ENCODE measurements around the gene ARHGAP26. TPM values are rescaled to one million over a fixed set of nuclear protein-coding genes. Genes with fewer than 3 reads are reported as not detected.

ARHGAP26 gene
- total RNA-seq, 5 donors from 2014 or later (not counting 1 experiment from before 2014, with no cell fraction given) = 22.8 to 49.3 (median 28.3) TPM

DNA sequence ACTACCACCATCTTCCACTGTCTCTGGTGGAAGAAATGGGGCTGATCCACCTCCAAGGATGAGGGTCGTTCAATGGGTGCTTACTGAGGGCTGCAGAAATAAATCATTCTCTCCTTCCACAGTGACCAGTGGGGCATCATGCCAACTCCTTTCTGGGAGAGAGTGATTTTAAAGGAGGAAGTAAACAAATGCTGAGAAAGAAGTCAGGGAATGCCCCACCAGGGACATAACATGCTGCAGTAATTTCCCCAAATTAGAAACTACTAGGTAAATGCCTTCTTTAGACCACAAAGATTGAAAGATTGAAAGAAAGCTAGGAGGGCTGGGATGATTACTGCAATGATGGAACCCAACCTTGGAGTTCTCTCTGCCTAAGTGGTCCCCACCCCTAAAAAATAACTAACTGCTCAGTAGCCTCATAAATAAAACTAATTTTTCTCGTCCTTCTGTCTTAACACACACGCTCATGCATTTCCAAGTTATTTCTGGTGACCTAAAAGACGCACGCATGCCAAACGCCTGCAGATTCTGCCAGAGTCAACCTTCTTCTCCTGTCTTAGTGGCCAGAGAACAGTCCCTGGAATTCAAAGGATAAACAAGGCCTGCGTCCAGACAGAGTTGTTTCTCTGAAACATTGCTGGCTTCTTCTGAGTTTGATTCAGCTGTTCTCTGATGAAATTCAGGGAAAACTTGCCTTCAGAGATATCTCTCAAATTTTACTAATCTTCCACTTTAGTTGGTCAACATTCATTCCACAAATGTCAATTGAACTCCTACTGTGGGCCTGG is 383.3 kb downstream of the ARHGAP26 start:
- Mint-ChIP-seq H3K36me3 (peaks cover 39% of the 10 kb centered on the region), H3K4me3 (no peak overlapping the region), H3K27me3 (no peaks in the 10 kb centered on the region), H3K4me1 (no peaks in the 10 kb centered on the region), H3K9me3 (no peaks in the 10 kb centered on the region), H3K27ac (no peak overlapping the region)
- H3K4me1 ChIP-seq (ENCODE audit: control insufficient read depth in 1 of 2, extremely low read depth in 1 of 2, insufficient read depth in 2 of 2, low read length in 2 of 2) = no peaks in the 10 kb centered on the region
- ATAC-seq (replicated peaks in 1 of 4) (no peak), DNase-seq (no peak)
- H3K36me3 ChIP-seq (ENCODE audit: control insufficient read depth in 2 of 2, extremely low read depth in 1 of 2, insufficient read depth in 1 of 2, low read length in 1 of 2) = peaks cover 5 to 19% of the 10 kb centered on the region in 2 donors
- H3K4me3 ChIP-seq (ENCODE audit: control insufficient read depth in 1 of 2, extremely low read depth in 1 of 2, low read length in 1 of 2) = no peak overlapping the region
- no peaks in the 10 kb centered on the region for H3K27me3 ChIP-seq (replicated peaks in 1 of 2; ENCODE audit: control insufficient read depth in 2 of 2, extremely low read depth in 1 of 2, insufficient read depth in 2 of 2, low read length in 1 of 2)
- ChIA-PET POLR2A (no interaction called here), CTCF (interaction anchor here in 1 of 2 donors (0.6 kb wide), 2 partner anchors 201 to 1210 kb away, joined by 3 to 5 read pairs; no protein-coding TSS in a partner anchor)
- H3K27ac ChIP-seq (ENCODE audit: low read length) = no peak overlapping the region
- WGBS (ENCODE audit: insufficient coverage) = 73% methylated on average over 4 of the region's 7 CpGs
- H3K9me3 ChIP-seq = no peaks in the 10 kb centered on the region

DNA sequence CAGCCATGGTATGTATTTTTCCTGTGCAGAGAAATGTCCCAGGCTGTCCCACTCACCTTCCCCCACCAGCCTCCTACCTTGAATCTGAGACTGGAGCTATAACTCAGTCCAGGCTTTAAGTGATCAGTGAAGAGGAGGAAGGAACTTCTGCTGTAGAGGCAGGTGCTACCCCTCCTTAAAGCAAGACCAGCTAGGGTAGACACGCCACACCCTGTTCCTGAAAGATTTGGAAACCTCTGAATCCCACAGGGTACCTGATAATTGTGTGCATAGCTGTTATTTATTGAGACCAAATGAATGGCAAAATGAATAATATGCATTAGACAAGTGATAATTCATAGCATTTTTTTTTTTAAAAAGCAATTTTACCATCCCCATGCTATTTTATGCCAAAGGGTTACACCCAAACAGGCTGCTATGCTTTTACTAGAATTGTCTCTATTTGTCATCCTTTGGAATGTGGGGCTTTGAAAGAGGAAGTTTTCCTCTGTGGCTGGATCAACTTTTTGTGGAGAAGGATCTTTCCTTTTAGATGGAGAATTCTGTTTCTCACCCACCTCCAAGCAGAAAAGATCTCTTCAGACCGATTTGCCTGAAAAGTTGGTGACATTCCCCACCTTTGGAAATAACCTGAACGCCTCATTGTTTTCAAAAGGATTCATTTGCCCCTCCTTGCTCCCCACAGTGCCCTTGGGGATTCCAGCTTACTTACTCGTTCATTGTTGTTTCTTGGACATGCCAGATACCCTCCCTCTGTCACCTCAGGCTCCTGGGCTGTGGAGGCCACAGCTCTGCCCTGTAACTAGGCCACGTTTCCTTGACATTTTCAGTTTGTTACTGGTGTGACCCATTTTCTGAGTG is 384.6 kb downstream of the ARHGAP26 start:
- Mint-ChIP-seq H3K36me3 (peaks cover 36% of the 10 kb centered on the region), H3K4me1 (no peaks in the 10 kb centered on the region), H3K27me3 (no peaks in the 10 kb centered on the region), H3K9me3 (no peaks in the 10 kb centered on the region), H3K27ac (no peak overlapping the region), H3K4me3 (no peak overlapping the region)
- CTCF ChIA-PET = no interaction called here
- no peak overlapping the region for H3K27ac ChIP-seq (ENCODE audit: low read length)
- DNase-seq (no peak), ATAC-seq (replicated peaks in 1 of 4) (no peak)
- peaks cover 5 to 10% of the 10 kb centered on the region in 2 donors for H3K36me3 ChIP-seq (ENCODE audit: control insufficient read depth in 2 of 2, extremely low read depth in 1 of 2, insufficient read depth in 1 of 2, low read length in 1 of 2)
- POLR2A ChIA-PET = no interaction called here
- no peaks in the 10 kb centered on the region for H3K27me3 ChIP-seq (replicated peaks in 1 of 2; ENCODE audit: control insufficient read depth in 2 of 2, extremely low read depth in 1 of 2, insufficient read depth in 2 of 2, low read length in 1 of 2)
- no peaks in the 10 kb centered on the region for H3K4me1 ChIP-seq (ENCODE audit: control insufficient read depth in 1 of 2, extremely low read depth in 1 of 2, insufficient read depth in 2 of 2, low read length in 2 of 2)
- no peak overlapping the region for H3K4me3 ChIP-seq (ENCODE audit: control insufficient read depth in 1 of 2, extremely low read depth in 1 of 2, low read length in 1 of 2)
- no peaks in the 10 kb centered on the region for H3K9me3 ChIP-seq
- 94% methylated on average over 3 of the region's 5 CpGs for whole genome bisulfite sequencing (ENCODE audit: insufficient coverage)

DNA sequence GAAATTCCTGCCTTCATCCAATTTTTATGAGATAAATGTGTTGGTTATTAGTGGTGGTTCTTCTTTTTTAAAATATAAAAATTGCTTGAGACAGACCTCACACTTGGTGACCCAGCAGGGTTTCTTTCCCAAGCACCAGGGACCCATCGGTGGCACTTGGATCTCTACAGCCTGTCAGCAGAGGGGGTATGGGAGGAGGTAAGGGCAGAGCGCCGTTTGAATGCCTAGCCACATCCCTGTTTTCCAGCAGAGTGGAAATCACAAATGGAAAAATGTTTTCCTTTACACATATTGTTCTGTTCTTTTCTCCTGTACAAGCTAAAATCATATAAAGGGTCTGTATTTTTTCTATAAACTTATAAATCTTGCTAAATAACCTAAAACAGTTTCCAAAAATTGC is 385.3 kb downstream of the ARHGAP26 start:
- no peaks in the 10 kb centered on the region for H3K9me3 Mint-ChIP-seq
- ChIA-PET POLR2A (interaction anchor here in 1 of 2 donors (0.6 kb wide), 1 partner anchor 131 kb away, joined by 5 read pairs; no protein-coding TSS in a partner anchor), CTCF (no interaction called here)
- H3K36me3 Mint-ChIP-seq = peaks cover 31% of the 10 kb centered on the region
- H3K36me3 ChIP-seq (ENCODE audit: control insufficient read depth in 2 of 2, extremely low read depth in 1 of 2, insufficient read depth in 1 of 2, low read length in 1 of 2) = peaks cover 5 to 6% of the 10 kb centered on the region in 2 donors
- no peak overlapping the region for H3K4me3 ChIP-seq (ENCODE audit: control insufficient read depth in 1 of 2, extremely low read depth in 1 of 2, low read length in 1 of 2)
- H3K27me3 ChIP-seq (replicated peaks in 1 of 2; ENCODE audit: control insufficient read depth in 2 of 2, extremely low read depth in 1 of 2, insufficient read depth in 2 of 2, low read length in 1 of 2) = no peaks in the 10 kb centered on the region
- no peak for DNase-seq
- H3K27ac Mint-ChIP-seq = no peak overlapping the region
- no peak for ATAC-seq (replicated peaks in 1 of 4)
- H3K27ac ChIP-seq (ENCODE audit: low read length) = no peak overlapping the region
- H3K9me3 ChIP-seq = no peaks in the 10 kb centered on the region
- H3K4me1 ChIP-seq (ENCODE audit: control insufficient read depth in 1 of 2, extremely low read depth in 1 of 2, insufficient read depth in 2 of 2, low read length in 2 of 2) = no peaks in the 10 kb centered on the region
- no peaks in the 10 kb centered on the region for H3K27me3 Mint-ChIP-seq
- WGBS (ENCODE audit: insufficient coverage) = no CpG with 5 or more reads among the region's 3 CpGs
- H3K4me3 Mint-ChIP-seq = no peak overlapping the region
- H3K4me1 Mint-ChIP-seq = no peaks in the 10 kb centered on the region

DNA sequence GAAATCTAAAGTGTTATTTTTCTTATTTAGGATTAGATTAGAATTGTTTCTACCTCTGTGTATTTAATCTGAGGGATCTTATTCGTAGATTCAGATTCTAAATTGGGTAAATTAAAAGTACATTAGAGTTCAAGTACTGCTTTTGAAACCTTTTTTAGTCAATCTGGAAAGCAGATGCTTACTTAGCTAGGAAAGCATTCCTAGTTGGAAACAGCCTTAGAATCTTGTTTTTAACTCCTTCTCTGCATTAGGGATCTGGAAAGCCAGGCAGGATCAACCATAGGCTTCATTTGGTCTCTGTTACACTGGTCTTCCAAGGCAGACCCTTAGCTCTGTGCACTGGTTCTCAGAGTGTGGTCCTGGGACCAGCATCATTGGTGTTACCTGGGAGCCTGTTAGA is 385.9 kb downstream of the ARHGAP26 start:
- POLR2A ChIA-PET = interaction anchor here in 1 of 2 donors (0.6 kb wide), 2 partner anchors 85 to 131 kb away, joined by 3 to 5 read pairs; no protein-coding TSS in a partner anchor
- no peaks in the 10 kb centered on the region for H3K9me3 Mint-ChIP-seq
- H3K27ac Mint-ChIP-seq = no peak overlapping the region
- H3K36me3 Mint-ChIP-seq = peaks cover 26% of the 10 kb centered on the region
- Histone ChIP-seq H3K4me1 (ENCODE audit: control insufficient read depth in 1 of 2, extremely low read depth in 1 of 2, insufficient read depth in 2 of 2, low read length in 2 of 2) (no peaks in the 10 kb centered on the region), H3K4me3 (ENCODE audit: control insufficient read depth in 1 of 2, extremely low read depth in 1 of 2, low read length in 1 of 2) (no peak overlapping the region), H3K9me3 (no peaks in the 10 kb centered on the region), H3K36me3 (ENCODE audit: control insufficient read depth in 2 of 2, extremely low read depth in 1 of 2, insufficient read depth in 1 of 2, low read length in 1 of 2) (peaks cover 5 to 6% of the 10 kb centered on the region in 2 donors), H3K27ac (ENCODE audit: low read length) (no peak overlapping the region), H3K27me3 (replicated peaks in 1 of 2; ENCODE audit: control insufficient read depth in 2 of 2, extremely low read depth in 1 of 2, insufficient read depth in 2 of 2, low read length in 1 of 2) (no peaks in the 10 kb centered on the region)
- DNase-seq (no peak), ATAC-seq (replicated peaks in 1 of 4) (no peak)
- WGBS (ENCODE audit: insufficient coverage) = no CpG with 5 or more reads among the region's 1 CpG
- no peaks in the 10 kb centered on the region for H3K4me1 Mint-ChIP-seq
- CTCF ChIA-PET = no interaction called here
- H3K4me3 Mint-ChIP-seq = no peak overlapping the region
- H3K27me3 Mint-ChIP-seq = no peaks in the 10 kb centered on the region

DNA sequence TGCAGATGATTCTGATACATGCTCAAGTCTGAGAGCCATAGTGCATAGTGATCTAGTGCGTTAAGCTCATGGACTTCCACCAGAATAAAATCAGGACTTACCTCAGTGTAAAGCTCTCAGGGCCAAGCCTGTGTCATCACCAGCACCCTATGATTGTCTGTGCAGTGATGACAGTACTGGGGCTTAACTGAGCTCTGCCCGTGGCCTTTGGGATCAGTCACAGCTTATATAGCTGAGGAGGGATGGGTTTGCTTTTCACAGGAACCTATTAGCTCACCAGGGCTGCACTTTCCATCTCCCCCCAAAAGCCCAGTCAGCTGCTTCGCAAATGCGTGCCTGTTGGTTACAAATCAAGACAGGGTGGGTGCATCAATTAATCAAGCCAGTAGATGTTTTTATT is 386.4 kb downstream of the ARHGAP26 start:
- Mint-ChIP-seq H3K27ac (no peak overlapping the region), H3K4me1 (no peaks in the 10 kb centered on the region), H3K27me3 (no peaks in the 10 kb centered on the region), H3K4me3 (no peak overlapping the region), H3K9me3 (no peaks in the 10 kb centered on the region), H3K36me3 (peaks cover 27% of the 10 kb centered on the region)
- Histone ChIP-seq H3K27me3 (replicated peaks in 1 of 2; ENCODE audit: control insufficient read depth in 2 of 2, extremely low read depth in 1 of 2, insufficient read depth in 2 of 2, low read length in 1 of 2) (no peaks in the 10 kb centered on the region), H3K9me3 (no peaks in the 10 kb centered on the region), H3K27ac (ENCODE audit: low read length) (no peak overlapping the region), H3K4me1 (ENCODE audit: control insufficient read depth in 1 of 2, extremely low read depth in 1 of 2, insufficient read depth in 2 of 2, low read length in 2 of 2) (no peaks in the 10 kb centered on the region), H3K4me3 (ENCODE audit: control insufficient read depth in 1 of 2, extremely low read depth in 1 of 2, low read length in 1 of 2) (no peak overlapping the region), H3K36me3 (ENCODE audit: control insufficient read depth in 2 of 2, extremely low read depth in 1 of 2, insufficient read depth in 1 of 2, low read length in 1 of 2) (peaks cover 5 to 7% of the 10 kb centered on the region in 2 donors)
- POLR2A ChIA-PET = no interaction called here
- DNase-seq (no peak), ATAC-seq (replicated peaks in 1 of 4) (no peak)
- CTCF ChIA-PET = interaction anchor here (0.5 to 0.6 kb wide), 3 partner anchors 15 to 161 kb away, joined by 3 read pairs; no protein-coding TSS in a partner anchor
- WGBS (ENCODE audit: insufficient coverage) = no CpG with 5 or more reads among the region's 4 CpGs

DNA sequence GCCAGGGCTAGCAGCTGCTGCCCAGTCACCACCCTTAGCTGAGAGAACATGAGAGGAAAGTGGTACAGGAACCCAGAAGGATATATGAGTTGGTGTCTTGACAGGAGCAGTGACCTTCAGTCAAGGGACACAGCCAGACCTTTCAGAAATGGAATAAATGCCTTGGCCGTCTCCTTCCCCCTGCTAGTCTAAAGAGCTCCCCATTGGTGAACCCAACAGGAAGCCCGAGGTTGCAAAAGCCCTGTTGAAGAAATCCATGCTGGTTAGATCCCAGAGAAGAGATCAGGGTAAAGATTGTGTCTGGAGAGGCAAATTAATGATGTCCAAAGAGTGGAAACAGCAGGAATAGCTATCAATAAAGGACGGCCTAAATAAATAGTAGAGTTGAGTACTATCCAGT is 388.9 kb downstream of the ARHGAP26 start:
- Histone ChIP-seq H3K36me3 (ENCODE audit: control insufficient read depth in 2 of 2, extremely low read depth in 1 of 2, insufficient read depth in 1 of 2, low read length in 1 of 2) (peaks cover 0 to 11% of the 10 kb centered on the region in 2 donors), H3K9me3 (no peaks in the 10 kb centered on the region), H3K4me3 (ENCODE audit: control insufficient read depth in 1 of 2, extremely low read depth in 1 of 2, low read length in 1 of 2) (no peak overlapping the region), H3K27me3 (replicated peaks in 1 of 2; ENCODE audit: control insufficient read depth in 2 of 2, extremely low read depth in 1 of 2, insufficient read depth in 2 of 2, low read length in 1 of 2) (no peaks in the 10 kb centered on the region), H3K4me1 (ENCODE audit: control insufficient read depth in 1 of 2, extremely low read depth in 1 of 2, insufficient read depth in 2 of 2, low read length in 2 of 2) (no peaks in the 10 kb centered on the region), H3K27ac (ENCODE audit: low read length) (no peak overlapping the region)
- WGBS (ENCODE audit: insufficient coverage) = 100% methylated on average over 1 of the region's 3 CpGs
- H3K4me1 Mint-ChIP-seq = no peaks in the 10 kb centered on the region
- no peak for ATAC-seq (replicated peaks in 1 of 4)
- POLR2A ChIA-PET = no interaction called here
- H3K36me3 Mint-ChIP-seq = peaks cover 35% of the 10 kb centered on the region
- DNase-seq = no peak
- no peaks in the 10 kb centered on the region for H3K27me3 Mint-ChIP-seq
- no peaks in the 10 kb centered on the region for H3K9me3 Mint-ChIP-seq
- CTCF ChIA-PET = interaction anchor here (0.6 kb wide), 3 partner anchors 19 to 840 kb away, joined by 3 to 10 read pairs (median 6); no protein-coding TSS in a partner anchor
- no peak overlapping the region for H3K4me3 Mint-ChIP-seq
- no peak overlapping the region for H3K27ac Mint-ChIP-seq
